CD4-positive, alpha-beta T cell treated with Interleukin-15 for 1 hour (primary cell): ENCODE data around the gene OBP2A.

Experiments
- DNase-seq: peaks from one replicate; pipeline ENCODE4 v3.0.0-alpha.2; 2020

Gene OBP2A

DNA sequence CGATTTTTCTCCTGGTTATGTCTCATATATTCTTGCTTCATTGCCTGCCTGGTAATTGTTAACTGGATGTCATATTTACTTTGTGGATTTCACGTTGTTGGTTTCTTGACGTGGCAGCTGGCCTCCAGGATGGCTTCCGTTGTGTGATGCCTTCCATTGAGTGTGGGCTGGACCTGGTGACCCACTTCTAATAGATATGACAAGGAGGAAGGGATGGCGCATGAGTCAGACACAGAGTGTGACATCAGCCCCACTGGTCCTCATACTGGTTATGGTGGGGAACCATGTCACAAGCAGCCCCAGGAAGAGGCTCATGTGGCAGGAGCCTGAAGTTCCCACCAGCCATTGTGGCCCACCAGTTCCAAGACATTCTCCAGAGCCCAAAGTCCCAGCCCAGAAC, 9.3 kb downstream of the OBP2A start:
- DNase-seq: no peak

DNA sequence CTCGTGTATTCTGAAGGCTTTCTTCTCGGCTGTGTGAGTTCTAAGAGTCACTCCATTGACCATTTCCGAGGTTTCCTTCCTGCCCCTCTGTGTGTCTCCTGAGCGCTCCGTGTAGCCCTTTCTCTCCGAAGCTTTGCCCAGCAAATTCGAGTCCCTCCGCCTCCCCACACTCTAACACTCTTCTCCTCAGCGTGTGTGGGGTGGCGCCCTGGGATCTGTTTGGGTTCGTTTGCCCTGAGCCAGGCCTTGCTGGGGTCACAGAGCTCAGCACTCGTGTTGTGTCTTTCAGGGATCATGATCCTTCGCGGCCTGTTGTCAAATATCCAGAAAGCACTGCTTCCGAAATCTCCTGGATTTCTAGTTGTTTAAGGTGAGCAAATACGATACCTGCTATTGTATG, 10.0 kb downstream of the OBP2A start:
- DNase-seq: no peak

DNA sequence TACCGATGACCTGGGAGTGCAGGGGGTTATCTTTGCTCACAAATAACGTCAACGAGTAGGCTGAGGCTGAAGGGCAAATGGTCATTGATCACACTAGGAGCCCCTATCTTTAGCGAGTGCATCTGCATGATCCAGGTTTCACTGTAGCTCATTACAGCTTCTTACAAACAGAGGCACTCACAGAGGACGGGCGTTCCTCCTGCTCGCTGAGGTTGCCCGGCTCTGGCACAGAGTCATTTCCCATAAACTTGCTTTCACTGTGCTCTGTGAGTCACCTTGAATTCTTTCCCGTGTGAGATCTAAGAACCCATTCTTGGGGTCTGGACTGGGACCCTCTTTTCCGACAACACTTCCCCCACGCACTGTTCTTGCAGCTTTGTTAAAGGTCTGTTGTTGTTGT, 13.7 kb downstream of the OBP2A start:
- DNase-seq: no peak

DNA sequence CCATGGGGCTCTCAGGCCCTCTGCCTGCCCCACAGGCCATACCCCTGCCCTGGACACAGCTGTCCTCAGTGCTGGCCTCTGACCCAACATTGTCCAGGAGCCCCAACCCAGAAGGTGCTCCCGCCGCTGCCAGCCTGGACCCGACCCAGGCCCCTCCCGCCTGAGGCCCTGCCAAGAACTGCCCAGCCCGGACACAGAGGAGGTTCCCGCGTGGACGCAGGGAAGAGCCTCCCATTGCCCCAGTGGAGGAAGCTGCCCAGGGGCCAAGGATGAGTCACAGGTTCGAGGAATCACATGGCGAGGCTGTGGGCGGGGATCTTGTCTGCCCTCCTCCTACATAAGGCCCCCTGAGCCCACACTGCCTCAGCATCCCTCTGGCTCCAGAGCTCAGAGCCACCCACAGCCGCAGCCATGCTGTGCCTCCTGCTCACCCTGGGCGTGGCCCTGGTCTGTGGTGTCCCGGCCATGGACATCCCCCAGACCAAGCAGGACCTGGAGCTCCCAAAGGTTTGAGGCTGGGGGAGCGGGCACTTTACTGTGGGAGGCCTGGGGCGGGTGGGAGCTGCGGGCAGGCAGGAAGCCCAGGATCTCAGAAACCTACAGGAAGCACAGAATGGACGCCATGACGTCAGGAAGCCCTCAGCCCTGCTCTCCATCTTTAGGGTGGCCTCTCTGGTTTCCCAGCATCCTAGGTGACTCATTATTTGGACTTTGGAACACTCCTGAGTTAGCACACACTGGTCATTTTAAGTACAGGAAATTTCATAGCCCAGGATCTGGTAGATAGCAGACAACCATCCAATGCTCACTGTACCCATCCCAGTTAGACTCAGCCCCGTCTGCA, 15.7 kb downstream of the OBP2A start, which contains the start of gene PAEP:
Gene PAEP, plus strand, starts transcription at position 366 of the 844 bp plus-strand sequence.
- no peak for DNase-seq

- DNase-seq: no peak
Measured at GRCh38 chr9:135562235-135562745, 16.4 kb downstream of the OBP2A start.

GRCh38 chr9:135563039-135563476, 17.1 kb downstream of the OBP2A start:
- DNase-seq: no peak

GRCh38 chr9:135563858-135564257, 17.9 kb downstream of the OBP2A start:
- DNase-seq: no peak

GRCh38 chr9:135565141-135565628, 19.3 kb downstream of the OBP2A start:
- no peak for DNase-seq

DNA sequence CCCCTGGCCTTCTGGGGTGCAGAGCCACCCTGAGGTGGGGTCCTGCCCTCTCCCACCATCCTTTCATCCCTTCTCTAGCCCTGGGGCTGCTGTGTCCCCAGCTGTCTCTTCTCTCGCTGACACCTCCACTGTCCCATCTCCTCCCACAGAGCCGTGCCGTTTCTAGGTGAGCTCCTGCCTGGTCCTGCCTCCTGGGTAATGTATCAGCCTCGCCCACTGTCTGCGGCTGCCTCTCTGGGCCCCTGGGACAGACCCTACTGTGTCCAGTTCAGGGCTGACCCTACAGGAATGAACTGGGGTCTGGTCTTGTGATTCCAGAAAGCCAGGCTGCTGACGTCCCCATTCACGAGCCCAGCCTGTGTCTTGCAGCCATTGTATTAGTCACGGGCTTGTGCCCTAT, 19.7 kb downstream of the OBP2A start:
- DNase-seq: no peak

- no peak for DNase-seq
Measured at GRCh38 chr9:135566552-135566951, 20.6 kb downstream of the OBP2A start.

- DNase-seq: no peak
Measured at GRCh38 chr9:135567311-135567710, 21.4 kb downstream of the OBP2A start.

DNA sequence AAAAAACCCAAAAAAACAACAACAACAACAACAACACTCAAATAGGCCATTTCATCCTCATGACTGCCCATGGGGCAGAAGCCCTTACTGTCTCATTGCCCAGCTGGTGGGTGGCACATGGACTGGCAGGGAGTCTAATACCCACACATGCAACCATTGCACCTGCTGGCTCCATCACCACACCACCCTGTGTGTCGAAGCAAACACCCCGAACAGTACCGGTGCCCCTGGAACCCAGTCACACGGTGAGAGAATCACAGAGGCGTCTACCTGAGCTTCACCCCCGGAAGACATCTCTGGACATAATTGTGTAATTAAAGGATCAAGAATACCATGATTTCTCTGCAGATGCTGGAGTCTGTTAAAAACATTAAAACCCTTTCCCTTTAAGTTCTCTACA, 22.1 kb downstream of the OBP2A start:
- no peak for DNase-seq

DNA sequence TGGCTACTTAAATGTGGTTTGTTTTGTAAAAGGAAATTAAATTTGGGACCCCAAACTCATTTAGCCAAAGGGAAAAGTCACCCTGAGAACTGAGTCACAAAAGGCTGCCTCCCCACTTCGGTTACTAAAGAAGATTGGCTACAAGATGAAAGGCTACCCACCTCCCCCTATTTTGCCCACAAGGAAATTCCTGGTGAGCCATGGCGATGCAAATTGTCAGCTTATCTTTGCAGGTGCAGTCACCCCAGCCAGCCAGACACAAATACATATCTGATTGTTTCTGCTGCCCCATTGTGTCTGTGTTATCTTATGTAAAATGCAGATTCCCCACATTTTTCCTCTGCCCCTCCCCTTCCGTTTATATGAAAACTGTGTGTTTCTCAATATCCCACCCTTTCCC, 24.5 kb downstream of the OBP2A start:
- no peak for DNase-seq

DNA sequence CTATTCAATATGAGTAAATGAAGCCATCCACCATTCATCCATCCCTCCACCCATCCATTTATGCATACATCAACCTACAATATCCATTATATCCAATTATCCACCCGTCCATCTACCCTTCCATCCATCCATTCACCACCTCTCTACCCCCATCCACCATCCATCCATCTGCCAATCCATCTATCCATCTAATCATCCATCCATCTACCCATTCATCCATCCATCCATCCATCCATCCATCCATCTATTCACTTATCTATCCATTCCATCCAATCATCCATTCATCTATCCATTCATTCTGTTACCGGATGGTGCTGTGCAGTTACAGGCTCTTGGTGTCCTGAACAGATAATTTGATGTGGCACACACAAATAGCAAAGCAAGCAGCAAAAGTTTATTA, 26.3 kb downstream of the OBP2A start:
- no peak for DNase-seq

GRCh38 chr9:135573124-135573523, 27.2 kb downstream of the OBP2A start:
- no peak for DNase-seq

- no peak for DNase-seq
Measured at GRCh38 chr9:135574331-135574730, 28.4 kb downstream of the OBP2A start.

- DNase-seq: no peak
Measured at GRCh38 chr9:135574943-135575342, 29.0 kb downstream of the OBP2A start.

- DNase-seq: no peak
Measured at GRCh38 chr9:135575995-135576631, 30.2 kb downstream of the OBP2A start.

- no peak for DNase-seq
Measured at GRCh38 chr9:135577256-135577655, 31.3 kb downstream of the OBP2A start.

DNA sequence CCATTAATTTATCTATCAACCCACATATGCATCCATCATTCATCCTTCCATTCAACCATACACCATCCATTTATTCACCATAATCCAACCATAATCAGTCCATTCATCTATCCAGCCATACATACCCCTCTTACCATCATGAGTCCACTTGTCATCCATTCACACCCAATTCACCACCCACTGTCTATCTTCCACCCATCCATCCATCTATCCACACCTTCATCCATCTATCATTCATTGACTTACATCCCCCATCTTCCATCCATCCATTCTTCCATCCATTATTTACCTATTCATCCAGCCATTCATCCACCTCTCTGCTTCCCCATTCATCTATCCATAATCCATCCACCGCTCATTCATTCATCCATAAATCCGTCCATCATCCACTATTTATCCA, 33.4 kb downstream of the OBP2A start:
- no peak for DNase-seq

- no peak for DNase-seq
Measured at GRCh38 chr9:135579889-135580660, 34.1 kb downstream of the OBP2A start.

GRCh38 chr9:135580664-135581380, 34.9 kb downstream of the OBP2A start:
- no peak for DNase-seq
